Activated CD4-positive, alpha-beta T cell treated with anti-CD3 and anti-CD28 coated beads for 48 hours (primary cell): ENCODE results near the gene IREB2.
A peak's percentile ranks its signal among the peaks of the same experiment; 100 is the strongest.
"Not testable (repeated sequence)": the region's sequence is repeated elsewhere in the genome, so short reads cannot be mapped to it uniquely, and the experiment has no call there.

ENCODE experiments used
- DNase-seq: peaks from one replicate; pipeline ENCODE4 v3.0.0-alpha.2; 2020

IREB2 gene

DNA sequence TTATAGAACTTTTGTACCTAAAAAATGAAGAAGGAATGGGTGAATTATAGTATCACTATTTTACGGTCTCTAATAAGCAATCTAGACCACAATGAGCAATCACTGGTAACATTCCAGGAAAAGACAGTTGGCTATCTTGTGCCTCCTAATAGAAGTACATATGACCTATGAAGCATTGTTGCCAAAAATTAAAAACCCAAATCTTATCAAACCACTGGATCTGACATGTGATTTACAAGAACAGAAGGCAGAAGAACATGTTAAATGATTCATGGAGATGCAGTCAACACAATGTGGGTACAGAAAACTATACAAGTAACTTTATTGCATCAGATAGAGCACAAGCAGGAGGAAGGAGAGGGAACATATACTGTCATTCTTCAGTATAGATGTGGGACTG is 54.9 kb downstream of the IREB2 start:
- DNase-seq = no peak

- DNase-seq = no peak
Measured at GRCh38 chr15:78501857-78502256, 63.8 kb downstream of the IREB2 start.

GRCh38 chr15:78502641-78503040 is 64.6 kb downstream of the IREB2 start:
- DNase-seq = no peak

DNA sequence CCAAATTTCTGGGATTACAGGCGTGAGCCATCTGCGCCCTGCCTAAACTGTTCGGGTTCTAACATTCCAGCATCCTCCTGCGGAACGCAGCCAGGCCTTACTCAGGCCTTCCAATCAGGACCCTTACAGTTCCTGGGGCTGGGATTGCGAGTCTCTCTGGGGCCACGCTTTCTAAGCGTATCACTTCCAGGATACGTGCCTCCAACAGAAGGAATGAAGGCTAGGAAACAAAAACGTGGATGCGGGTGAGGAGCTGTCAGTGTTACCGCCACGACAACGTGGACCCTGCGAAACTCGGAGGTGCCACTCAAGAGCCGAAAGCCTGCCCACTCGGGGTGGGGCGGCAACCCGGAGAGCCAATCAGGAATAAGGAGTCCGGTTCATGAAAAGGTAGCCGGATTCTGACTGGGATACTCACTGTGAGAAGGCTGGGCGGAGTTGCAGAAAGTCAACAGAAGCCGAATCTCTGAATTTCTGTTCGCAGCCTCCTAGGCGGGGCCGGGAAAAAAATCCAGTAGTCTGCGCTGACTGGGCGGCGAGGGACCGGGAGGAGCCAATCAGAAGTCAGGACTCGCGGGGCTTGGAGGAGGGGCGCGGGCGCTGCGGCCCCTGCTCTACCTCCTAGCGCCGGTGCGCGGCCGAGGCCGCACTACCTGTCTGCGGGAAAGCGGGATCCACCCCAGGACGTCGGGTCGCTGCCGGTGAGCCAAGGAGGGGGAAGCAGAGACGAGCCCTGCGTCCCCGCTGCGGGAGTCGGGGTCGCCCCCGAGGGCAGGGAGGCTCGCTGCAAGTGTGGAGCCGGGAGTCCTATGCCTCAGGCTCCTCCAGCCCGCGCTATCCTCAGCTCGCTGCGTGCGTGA is 69.2 kb downstream of the IREB2 start, which contains the start of gene HYKK:
HYKK (plus strand) TSS at position 607 of the 860 bp plus-strand sequence. CDS start 5,512 bp downstream, outside the sequence.
- peak; percentile 87 for DNase-seq

GRCh38 chr15:78507831-78508160 is 69.8 kb downstream of the IREB2 start:
- no peak for DNase-seq

- DNase-seq = no peak
Measured at GRCh38 chr15:78508272-78508671, 70.3 kb downstream of the IREB2 start.

DNA sequence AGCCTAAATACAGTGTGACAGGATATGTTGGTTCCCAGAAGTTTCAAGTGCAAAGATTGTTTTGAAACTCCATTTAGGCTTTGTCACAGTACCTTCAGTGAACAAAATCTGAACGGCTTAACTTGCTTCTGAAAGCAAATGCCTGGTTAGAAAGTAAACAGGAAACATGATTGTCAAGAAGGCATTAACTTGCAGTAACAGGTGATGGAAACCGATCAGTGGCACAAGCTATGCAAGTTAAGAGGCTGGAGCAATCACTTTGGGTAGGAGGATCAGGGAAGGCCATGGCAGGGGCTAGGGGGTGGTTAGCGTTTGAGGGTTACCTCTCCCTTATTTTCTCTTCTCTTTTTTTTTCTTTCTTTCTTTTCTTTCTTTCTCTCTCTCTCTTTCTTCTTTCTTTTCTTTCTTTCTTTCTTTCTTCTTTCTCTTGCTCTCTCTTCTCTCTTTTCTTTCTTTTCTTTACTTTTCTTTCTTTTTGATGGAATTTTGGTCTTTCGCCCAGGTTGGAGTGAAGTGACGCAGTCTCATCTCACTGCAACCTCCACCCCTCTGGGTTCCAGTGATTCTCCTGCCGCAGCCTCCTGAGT is 71.8 kb downstream of the IREB2 start:
- DNase-seq = no peak

DNA sequence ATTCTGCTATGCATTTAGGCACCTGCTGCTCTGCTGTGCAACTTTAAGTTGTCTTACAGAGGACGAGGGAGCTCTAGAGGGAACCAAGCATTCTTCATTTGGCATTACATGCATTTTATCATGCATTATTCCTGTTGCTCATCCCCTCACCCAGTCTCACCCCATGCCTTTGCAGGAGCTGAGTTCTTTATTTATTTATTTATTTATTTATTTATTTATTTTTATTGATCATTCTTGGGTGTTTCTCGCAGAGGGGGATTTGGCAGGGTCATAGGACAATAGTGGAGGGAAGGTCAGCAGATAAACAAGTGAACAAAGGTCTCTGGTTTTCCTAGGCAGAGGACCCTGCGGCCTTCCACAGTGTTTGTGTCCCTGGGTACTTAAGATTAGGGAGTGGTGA is 82.0 kb downstream of the IREB2 start:
- not testable (repeated sequence) for DNase-seq

- DNase-seq = no peak
Measured at GRCh38 chr15:78524230-78524629, 86.2 kb downstream of the IREB2 start.

GRCh38 chr15:78527325-78527724 is 89.3 kb downstream of the IREB2 start:
- DNase-seq = no peak

GRCh38 chr15:78533331-78533730 is 95.3 kb downstream of the IREB2 start:
- DNase-seq = no peak

- no peak for DNase-seq
Measured at GRCh38 chr15:78536134-78536533, 98.1 kb downstream of the IREB2 start.

DNA sequence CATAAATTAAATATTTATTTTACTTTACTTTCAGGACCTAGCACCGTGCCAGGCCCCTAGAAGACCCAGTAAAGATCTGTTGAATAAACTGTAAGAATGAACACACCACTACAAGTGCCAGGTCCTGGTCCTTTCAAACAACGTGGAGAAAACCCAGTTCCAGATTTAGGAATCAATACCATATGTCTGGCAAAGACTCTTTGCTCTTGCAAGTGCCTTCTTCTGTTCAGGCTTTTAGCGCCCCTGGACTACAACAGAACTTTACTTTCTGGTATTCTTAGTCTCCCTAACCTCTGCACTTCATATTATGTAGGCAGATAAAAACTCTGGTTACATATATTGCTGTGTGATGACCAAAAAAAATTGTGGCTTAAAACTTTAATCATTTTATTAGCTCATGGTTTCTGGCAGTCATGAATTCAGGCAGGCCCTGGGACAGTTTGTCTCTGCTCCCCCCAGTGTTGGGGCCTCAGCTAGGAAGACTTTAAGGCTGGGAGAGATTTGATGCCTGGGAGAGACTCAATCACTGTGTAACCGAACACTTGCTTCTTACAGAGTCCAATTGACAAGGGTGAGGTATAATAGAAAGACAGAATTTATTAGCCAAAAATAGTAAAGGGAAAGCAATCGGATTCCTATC is 99.4 kb downstream of the IREB2 start:
- DNase-seq = no peak

GRCh38 chr15:78538358-78538757 is 100.3 kb downstream of the IREB2 start:
- no peak for DNase-seq

DNA sequence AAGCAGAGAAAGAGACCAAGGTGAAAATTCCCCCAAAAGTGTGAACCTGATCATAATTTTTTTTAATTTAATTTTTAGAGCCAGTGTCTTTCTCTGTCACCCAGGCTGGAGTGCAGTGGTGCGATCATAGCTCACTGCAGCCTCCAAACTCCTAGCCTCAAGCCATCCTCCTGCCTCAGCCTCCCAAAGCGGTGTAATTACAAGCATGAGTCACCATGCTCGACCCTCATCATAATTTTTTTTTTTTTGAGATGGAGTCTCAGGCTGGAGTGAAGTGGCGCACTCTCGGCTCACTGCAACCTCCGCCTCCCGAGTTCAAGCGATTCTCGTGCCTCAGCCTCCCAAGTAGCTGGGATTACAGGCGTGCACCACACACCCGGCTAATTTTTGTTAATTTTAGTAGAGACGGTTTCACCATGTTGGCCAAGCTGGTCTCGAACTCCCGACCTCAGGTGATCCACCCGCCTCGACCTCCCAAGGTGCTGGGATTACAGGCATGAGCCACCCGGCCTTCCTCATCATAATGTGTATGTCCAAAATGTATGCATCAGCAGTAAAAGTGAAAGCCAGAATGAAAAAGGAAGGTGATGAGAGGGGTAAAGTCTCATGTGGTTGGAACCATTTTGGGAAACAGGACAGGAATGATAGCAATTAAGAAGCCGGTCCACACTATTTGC is 101.6 kb downstream of the IREB2 start:
- DNase-seq = peak; percentile 16

DNA sequence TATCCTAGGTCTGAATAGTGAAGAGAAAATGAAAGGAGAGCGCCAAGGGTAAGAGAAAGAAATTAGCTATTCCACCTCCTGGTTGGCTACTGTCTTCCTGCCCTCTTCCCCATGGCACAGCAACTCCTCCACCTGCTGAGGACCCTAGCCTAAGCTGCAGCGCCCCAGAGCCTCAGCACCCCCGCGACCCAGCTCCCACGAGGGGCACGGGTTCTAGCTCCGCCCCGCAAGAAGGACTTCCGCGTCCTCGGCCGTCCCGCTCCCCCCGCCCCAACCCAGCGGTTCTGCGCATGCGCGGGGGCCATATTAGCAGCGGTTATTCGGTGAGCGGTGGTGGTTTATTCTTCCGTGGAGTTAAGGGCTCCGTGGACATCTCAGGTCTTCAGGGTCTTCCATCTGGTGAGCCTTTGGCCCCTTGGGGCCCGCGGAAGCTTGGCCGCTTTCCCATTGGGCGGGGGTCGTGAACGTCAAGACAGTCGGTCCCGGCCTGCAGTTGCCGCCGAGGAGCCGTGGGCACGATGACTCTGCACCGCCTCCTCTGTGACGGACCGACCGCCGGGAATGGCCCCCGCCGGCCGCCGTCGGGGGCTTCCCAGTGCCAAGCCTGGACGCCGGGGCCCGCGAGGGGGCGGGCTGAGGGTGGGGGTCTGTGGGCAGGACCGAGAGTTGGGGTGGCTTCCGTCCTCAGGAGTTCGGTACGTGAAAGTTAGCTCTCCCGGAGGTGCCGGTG is 102.3 kb downstream of the IREB2 start, which contains the start of gene PSMA4:
PSMA4 (plus strand) TSS at position 304 of the 730 bp plus-strand sequence. CDS start 1,484 bp downstream, outside the sequence.
- DNase-seq = peak; percentile 96

DNA sequence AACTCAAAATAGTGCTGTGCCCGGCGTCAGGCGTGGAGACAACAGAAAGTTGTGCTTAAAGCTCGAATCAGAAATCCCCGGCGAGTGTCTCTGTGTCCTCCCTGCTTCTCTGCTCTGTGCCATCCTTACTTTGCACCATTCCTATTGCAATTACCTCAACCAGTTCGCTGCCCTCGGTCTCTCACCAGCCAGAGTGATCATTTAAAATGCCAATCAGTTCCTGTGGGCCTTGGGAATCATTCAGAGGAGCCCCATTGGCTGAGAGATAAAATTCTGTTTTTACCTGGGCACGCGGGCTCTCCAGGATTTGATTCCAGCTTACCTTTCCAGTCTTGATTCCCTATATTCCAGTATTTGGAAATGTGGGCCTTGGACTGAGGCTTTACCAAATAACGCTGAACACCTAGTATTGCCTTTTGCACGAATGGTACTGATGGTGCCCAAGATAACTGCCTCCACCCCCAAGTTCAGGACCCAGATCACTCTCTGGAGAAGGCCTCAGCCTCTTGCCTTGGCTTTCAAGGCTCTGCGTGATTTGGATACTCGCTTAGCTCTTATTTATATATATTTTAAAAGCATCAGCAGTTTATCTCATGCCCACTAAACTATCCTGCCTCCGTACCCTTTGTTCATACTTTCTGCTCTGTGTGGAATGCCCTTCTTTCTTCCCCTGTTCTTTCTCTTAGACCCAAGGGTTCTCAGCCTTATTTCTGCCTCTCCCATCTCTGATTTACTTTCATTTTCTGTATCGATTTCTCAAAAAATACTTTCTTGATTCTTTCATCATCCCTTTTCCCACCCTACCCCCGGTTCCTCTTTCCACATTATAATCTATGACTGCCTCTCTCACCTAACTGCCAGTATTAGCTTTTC is 103.1 kb downstream of the IREB2 start:
- peak; percentile 37 for DNase-seq

DNA sequence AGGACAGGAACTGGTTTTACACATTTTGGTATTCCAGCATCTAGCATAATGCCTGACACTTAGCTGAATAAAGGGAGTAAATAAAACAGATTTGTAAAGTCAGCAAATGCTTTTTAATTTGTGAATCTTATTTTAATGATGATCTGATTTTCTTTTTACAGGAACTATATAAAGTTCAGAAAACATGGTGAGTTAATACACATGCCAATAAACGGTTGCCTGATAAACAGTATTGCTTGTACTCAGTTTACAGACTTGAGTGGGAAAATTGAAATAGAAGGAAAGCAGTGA is 103.7 kb downstream of the IREB2 start:
- no peak for DNase-seq

- no peak for DNase-seq
Measured at GRCh38 chr15:78542647-78543046, 104.6 kb downstream of the IREB2 start.

DNA sequence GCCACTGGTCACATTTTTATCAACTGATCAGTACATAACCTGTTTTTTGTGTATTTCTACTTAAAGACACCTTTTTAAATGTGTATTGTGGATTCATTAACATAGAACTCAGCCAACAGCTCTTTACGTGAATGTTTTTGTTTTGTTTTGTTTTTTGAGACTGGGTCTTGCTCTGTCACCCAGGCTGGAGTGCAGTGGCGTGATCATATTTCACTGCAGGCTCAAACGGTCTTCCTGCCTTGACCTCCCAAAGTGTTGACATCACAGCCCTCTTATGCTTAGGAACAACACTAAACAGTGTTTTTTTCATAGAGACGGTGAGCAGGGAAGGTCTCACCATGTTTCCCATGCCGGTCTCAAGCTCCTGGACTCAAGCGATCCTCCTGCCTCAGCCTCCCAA is 112.2 kb downstream of the IREB2 start:
- DNase-seq = no peak

GRCh38 chr15:78550815-78551214 is 112.8 kb downstream of the IREB2 start:
- no peak for DNase-seq
